ENCODE measurements around the gene GOLGA8T.
"Not testable (repeated sequence)": the region's sequence is repeated elsewhere in the genome, so short reads cannot be mapped to it uniquely, and the experiment has no call there.

The GOLGA8T gene, protein sequence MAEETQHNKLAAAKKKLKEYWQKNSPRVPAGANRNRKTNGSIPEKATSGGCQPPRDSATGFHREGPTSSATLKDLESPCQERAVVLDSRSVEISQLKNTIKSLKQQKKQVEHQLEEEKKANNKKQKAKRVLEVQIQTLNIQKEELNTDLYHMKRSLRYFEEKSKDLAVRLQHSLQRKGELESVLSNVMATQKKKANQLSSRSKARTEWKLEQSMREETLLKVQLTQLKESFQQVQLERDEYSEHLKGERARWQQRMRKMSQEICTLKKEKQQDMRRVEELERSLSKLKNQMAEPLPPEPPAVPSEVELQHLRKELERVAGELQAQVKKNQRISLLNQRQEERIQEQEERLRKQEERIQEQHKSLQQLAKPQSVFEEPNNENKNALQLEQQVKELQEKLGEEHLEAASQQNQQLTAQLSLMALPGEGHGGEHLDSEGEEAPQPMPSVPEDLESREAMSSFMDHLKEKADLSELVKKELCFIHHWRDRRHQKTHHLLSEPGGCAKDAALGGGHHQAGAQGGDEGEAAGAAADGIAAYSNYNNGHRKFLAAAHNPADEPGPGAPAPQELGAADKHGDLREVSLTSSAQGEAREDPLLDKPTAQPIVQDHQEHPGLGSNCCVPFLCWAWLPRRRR

DNA sequence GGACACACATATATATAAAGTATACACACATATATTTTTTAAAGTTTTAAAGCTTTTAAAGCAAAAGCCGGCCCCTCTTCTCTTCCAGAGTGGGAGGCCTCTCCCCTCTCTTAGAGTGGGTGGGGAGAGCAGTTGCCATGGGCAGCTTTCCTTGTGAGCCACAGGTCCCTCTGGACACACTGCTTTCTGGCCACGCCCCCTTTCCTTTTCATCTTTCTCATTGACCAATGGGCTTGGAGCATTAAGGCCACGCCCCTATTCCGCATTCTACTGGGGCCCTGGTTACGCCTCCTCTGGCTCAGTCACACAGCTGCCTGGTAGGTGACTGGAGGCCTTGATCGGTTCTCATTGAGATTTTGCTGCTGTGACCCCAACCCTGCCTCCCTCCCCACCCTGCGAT, at the start of gene GOLGA8T:
GOLGA8T (plus strand) TSS at position 301 of the 400 bp plus-strand sequence; CDS start at position 399, 98 bp downstream.
- H3K9ac ChIP-seq, H3K4me1 ChIP-seq, H3K9me3 ChIP-seq, H4K20me1 ChIP-seq, H3K4me3 ChIP-seq, H3K27me3 ChIP-seq, H3K4me2 ChIP-seq, H3K27ac ChIP-seq, H3K36me3 ChIP-seq: not testable (repeated sequence)

DNA sequence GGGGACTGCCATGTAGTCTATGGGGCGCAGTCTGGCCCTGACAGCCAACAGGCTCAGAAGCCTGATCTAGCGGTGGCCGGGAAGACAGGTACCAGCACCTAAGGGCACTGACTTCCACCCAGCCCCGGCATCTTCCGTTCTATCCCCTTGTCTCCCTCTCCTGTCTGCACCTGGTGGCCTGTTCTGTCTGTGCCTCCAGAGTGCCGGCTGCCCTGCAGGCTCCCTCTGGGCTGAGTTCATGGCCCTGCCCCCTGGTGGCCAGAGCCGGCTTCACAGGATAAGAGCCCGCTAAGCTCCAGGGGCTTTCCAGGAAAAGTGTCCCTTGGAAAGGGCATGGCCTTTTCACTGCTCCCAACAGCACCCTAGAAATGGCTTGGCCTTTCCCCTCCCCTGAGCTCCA, 37.0 kb upstream of the GOLGA8T start:
- not testable (repeated sequence) for H3K27ac ChIP-seq, H3K9me3 ChIP-seq, H3K9ac ChIP-seq, H3K4me1 ChIP-seq, H3K4me3 ChIP-seq, H4K20me1 ChIP-seq, H3K27me3 ChIP-seq, H3K36me3 ChIP-seq, H3K4me2 ChIP-seq

DNA sequence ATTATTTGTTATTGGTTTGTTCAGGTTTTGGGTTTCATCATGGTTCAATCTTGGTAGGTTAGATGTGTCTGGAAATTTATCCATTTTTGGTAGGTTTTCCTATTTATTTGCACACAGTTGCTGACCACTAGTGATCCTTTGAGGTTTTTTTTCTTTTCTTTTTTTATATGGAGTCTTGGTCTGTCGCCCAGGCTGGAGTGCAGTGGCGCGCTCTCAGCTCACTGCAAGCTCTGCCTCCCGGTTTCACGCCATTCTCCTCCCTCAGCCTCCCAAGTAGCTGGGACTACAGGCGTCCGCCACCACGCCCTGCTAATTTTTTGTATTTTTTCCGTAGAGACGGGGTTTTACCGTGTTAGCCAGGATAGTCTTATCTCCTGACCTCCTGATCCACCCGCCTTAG, 32.0 kb upstream of the GOLGA8T start:
- H3K9ac ChIP-seq, H3K4me1 ChIP-seq, H4K20me1 ChIP-seq, H3K27ac ChIP-seq, H3K4me2 ChIP-seq, H3K4me3 ChIP-seq, H3K9me3 ChIP-seq, H3K36me3 ChIP-seq: not testable (repeated sequence)
- H3K27me3 ChIP-seq: peaks cover 10% of the 10 kb centered on the region

DNA sequence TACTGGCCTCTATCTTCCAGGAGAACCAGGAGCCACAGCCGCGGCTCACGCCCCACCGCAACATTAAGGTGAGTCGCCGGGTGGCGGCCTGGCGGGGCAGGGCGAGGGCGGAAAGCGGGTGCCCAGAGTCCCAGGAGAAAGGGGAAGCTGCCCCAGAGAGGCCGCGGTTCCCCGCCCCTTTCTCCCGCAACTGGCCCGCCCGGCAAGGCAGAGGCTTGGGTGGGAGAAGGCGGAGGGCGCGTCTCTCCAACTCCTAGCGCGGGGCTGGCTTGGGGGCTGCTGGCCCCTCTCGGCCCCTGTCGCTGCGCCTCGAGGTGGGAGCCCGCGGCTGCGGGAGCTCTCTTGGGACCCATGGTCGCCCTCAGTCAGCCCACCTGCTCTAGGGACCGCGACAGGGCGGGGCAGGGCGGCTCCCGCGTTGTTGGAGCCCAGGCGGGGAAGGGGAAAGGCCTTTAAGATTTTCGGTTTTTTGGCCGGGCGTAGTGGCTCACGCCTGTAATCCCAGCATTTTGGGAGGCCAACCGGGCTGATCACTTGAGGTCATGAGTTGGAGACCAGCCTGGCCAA, 30.8 kb upstream of the GOLGA8T start:
- H4K20me1 ChIP-seq, H3K36me3 ChIP-seq, H3K4me1 ChIP-seq, H3K27ac ChIP-seq, H3K9ac ChIP-seq, H3K9me3 ChIP-seq: not testable (repeated sequence)
- peak overlapping the region; percentile 50 for H3K4me3 ChIP-seq
- H3K27me3 ChIP-seq: peaks cover 10% of the 10 kb centered on the region
- peak overlapping the region; percentile 55 for H3K4me2 ChIP-seq

DNA sequence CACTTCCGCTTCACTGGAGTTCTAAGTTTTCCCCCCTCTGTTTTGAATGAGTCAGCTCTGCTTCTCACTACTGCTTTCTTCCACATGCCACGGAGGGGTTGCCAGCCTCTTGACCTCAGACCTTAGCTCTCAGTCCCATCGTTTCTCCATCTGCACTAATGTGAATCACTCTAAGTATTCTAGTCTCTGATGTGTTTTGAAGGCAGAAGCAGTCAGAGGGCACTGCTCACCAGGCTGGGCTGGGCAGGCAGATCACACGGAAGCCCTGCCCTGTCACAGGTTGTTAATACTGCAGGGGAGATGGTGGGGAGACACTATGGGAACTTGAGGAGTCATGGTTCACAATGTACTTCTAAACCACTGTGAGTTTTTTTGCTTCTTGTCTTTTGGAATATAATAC, 24.3 kb upstream of the GOLGA8T start:
- not testable (repeated sequence) for H3K36me3 ChIP-seq, H3K4me2 ChIP-seq, H3K4me1 ChIP-seq, H3K27ac ChIP-seq, H3K9ac ChIP-seq, H3K4me3 ChIP-seq, H3K9me3 ChIP-seq, H4K20me1 ChIP-seq, H3K27me3 ChIP-seq

DNA sequence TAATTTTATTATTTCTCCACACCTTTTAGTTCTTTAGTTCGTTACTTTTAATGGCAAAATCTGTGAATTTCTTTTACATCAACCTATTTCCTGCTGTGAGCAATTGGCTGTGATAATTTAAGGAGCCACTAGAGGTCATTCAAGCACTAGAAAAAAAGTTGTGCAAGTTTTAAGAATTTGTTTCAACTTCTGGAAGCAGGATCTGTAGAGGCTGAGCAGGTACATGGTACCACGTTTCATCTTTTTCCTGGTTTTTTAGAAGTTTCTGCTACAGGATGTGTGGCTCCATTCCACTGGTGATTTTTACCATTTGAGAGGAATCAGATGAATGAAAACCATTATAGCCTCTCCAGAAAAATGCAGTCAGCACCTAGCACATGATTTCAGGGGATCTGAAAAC, 4.8 kb upstream of the GOLGA8T start:
- not testable (repeated sequence) for H3K9ac ChIP-seq, H3K4me1 ChIP-seq

DNA sequence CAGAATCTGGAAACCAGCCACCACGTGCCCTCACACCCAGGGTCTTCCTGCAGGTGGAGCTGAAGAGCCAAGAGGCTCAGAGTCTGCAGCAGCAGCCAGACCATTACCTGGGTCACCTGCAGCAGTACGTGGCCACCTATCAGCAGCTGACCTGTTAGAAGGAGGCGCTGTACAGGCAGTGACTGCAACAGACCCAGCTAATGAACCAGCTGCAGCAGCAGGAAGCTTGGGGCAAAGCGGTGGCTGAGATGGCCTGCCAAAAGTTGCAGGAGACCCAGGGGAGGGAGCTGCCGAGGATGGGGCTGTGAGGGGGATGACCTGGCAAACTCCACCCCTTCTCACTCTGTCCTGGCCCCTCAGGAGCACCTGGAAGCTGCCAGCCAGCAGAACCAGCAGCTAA, 8.4 kb downstream of the GOLGA8T start:
- not testable (repeated sequence) for H3K9me3 ChIP-seq, H3K36me3 ChIP-seq, H3K9ac ChIP-seq, H3K4me1 ChIP-seq, H4K20me1 ChIP-seq, H3K27me3 ChIP-seq, H3K27ac ChIP-seq, H3K4me3 ChIP-seq
- peak overlapping the region; percentile 39; the same call in 1 of the 2 replicates for H3K4me2 ChIP-seq

More for the DNA sequence above, 4.8 kb upstream of the GOLGA8T start:
- not testable (repeated sequence) for H3K4me2 ChIP-seq, H3K36me3 ChIP-seq, H4K20me1 ChIP-seq, H3K27me3 ChIP-seq, H3K27ac ChIP-seq, H3K9me3 ChIP-seq, H3K4me3 ChIP-seq

DNA sequence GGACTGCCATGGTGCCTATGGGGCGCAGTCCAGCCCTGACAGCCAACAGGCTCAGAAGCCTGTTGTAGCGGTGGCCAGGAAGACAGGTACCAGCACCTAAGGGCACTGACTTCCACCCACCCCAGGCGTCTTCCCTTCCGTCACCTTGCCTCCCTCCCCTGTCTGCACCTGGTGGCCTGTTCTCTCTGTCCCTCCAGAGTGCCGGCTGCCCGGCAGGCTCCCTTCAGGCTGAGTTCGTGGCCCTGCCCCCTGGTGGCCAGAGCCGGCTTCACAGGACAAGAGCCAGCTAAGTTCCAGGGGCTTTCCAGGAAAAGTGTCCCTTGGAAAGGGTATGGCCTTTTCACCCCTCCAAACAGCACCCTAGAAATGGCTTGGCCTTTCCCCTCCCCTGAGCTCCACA, 15.0 kb downstream of the GOLGA8T start:
- H3K27ac ChIP-seq, H3K36me3 ChIP-seq, H3K4me1 ChIP-seq, H3K4me2 ChIP-seq, H3K27me3 ChIP-seq, H4K20me1 ChIP-seq, H3K4me3 ChIP-seq, H3K9me3 ChIP-seq, H3K9ac ChIP-seq: not testable (repeated sequence)

DNA sequence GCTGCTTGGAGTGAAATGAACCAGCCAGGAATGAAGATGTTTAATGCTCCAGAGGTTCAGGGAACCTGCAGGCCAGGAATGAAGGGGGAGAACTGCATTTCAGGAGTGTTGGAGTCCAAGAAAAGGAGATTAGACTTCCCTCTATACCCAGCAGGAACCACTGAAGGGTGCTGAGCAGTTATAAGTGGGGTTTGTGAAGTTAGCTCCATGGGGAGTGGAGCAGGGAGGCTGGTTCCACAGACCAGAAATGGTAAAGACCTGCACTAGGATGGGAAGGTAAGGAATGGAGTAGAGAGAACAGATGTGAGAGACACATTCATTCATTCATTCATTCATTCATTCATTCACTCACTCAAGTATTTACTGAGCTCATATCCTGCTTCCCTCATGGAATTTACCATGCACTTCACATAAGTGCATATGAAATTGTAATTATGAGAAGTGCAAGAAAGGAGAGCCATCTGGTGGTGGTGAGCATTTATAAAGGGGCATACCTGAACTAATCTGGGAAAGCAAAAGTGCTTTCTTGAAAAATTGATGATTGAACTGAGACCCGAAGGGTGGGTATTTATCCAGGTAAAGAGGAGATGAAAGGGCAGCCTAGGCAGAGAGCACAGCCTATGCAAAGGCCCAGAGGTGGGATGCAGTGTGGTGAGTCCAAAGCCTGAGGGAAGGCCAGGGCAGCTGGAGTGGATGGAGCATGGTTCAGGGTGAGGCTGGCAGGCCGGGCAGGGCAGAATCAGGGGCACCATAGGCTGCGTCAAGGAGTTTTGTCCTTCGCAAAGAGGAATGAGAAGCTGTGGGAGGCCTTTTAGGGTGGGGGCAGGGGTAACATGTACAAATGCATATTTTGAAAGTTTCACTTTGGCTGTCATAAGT, 27.9 kb downstream of the GOLGA8T start:
- H3K9ac ChIP-seq: not testable (repeated sequence)

DNA sequence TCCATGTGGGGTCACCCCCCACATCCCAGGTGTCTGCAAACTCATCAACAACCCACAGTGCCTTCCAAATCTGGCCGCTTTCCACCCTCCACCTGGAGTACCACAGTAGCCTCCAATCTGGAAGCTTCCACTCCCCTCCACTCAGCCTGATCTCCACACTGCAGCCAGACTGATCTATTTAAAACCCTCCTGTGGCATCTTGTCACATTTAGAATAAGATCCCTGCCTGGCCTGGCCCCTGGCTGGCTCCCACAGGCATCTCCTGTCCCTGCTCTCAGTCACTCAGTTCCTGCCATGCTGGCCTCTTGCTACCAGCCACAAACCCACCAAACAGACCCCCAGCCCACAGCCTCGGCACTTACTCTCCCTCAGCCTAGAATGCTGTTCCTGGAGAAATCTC, 28.9 kb downstream of the GOLGA8T start:
- H4K20me1 ChIP-seq, H3K27ac ChIP-seq, H3K9ac ChIP-seq, H3K4me1 ChIP-seq, H3K27me3 ChIP-seq, H3K9me3 ChIP-seq, H3K36me3 ChIP-seq, H3K4me2 ChIP-seq, H3K4me3 ChIP-seq: not testable (repeated sequence)

More for the DNA sequence above, 27.9 kb downstream of the GOLGA8T start:
- H3K4me3 ChIP-seq, H3K27me3 ChIP-seq, H3K4me1 ChIP-seq, H4K20me1 ChIP-seq, H3K9me3 ChIP-seq, H3K36me3 ChIP-seq, H3K27ac ChIP-seq, H3K4me2 ChIP-seq: not testable (repeated sequence)

DNA sequence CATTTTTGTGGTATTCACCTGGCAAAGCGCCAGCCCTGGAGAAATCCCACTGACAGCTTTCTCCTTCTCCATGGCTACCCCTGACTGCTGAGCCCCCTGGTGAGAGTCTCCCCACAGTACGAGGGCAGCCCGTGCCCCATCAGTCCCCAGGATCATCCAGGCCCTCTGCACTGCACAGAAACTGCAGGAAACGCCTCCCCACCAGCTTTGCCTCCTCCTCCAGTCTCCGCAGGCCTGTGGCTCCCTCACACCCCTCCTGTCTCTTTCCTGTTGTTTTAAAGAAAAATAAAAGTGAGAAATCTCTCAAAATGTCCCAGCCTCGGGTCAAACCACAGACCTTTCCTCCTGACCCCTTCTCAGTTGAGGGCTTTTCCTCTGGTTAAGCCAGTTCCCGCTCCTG, 29.4 kb downstream of the GOLGA8T start:
- not testable (repeated sequence) for H3K4me3 ChIP-seq, H3K4me2 ChIP-seq, H3K27me3 ChIP-seq, H3K27ac ChIP-seq, H4K20me1 ChIP-seq, H3K9me3 ChIP-seq, H3K36me3 ChIP-seq, H3K4me1 ChIP-seq, H3K9ac ChIP-seq

DNA sequence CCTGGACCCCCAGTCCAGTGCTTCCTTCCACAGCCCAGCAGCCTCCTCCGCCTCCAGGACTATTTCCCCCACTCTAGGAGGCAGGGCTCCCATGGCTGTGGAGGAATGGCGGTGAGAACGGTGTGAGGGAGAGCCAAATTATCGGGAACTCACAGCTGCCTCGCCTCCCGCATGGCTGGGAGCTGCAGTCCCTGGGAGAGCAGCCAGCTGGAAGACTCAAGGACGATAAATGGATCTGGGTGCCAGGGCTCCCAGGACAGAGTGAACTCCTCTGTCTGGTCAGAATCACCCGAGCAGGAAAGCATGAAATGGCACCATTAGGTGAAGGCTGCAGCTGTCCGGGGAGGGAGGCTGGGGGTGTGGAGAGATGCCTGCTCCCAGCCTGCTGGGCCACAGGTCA, 32.6 kb downstream of the GOLGA8T start:
- H3K4me3 ChIP-seq, H3K36me3 ChIP-seq, H3K9me3 ChIP-seq, H3K27me3 ChIP-seq, H3K9ac ChIP-seq, H3K4me2 ChIP-seq, H4K20me1 ChIP-seq, H3K27ac ChIP-seq, H3K4me1 ChIP-seq: not testable (repeated sequence)

DNA sequence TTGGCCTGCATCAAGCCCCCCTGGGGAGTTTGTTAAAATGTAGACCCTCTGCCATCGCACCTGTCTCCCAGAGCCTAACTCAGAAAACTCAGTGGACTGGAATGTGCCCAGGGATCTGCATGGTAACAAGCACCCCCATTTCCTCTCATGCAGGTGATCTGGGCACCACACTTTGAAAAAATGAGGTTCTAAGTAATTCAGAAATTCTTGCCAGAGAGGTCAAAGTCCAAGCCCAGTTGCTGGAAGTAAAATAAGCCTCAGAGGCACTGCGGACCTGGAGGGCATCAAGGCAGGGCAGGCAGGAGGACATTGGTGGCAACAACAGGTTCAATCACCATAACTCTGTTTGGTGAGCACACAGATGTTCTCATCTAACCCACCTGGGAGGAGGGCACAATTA, 33.0 kb downstream of the GOLGA8T start:
- not testable (repeated sequence) for H3K4me1 ChIP-seq, H3K9ac ChIP-seq, H3K9me3 ChIP-seq, H3K4me3 ChIP-seq, H4K20me1 ChIP-seq, H3K4me2 ChIP-seq, H3K36me3 ChIP-seq, H3K27ac ChIP-seq, H3K27me3 ChIP-seq

DNA sequence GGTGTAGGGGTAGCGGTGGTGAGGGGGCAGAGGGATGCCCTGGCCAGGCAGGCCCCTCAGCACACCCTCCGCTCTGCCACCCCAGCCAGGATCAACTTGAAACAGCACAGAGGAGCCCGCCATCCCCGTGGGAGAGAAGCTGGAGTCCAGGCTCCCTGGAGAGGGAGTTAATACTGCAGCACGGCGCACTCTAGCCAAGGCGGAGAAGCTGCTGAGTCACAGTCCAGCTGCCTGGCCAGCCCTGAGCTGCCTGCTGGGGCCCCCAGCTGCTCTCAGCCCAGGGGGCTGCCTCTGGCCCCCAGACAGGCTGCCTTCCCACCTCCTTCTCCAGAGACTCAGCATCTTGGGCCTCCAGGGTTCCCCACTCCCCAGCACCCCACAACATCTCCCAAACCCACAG, 36.6 kb downstream of the GOLGA8T start:
- not testable (repeated sequence) for H3K36me3 ChIP-seq, H4K20me1 ChIP-seq, H3K9me3 ChIP-seq, H3K27ac ChIP-seq, H3K27me3 ChIP-seq, H3K4me2 ChIP-seq, H3K4me3 ChIP-seq, H3K9ac ChIP-seq, H3K4me1 ChIP-seq
